ENCODE measurements around the gene TOMM70. TPM values are rescaled to one million over a fixed set of nuclear protein-coding genes. Genes with fewer than 3 reads are reported as not detected.

The TOMM70 gene
- total and polyA plus RNA-seq, 2 of the 13 experiments (the other 11 are each of a cell fraction or from before 2014, with no cell fraction given), result 27.0 to 77.2 TPM

GRCh38 chr3:100400780-100401673 lies at the start of gene TOMM70, which contains the start of gene LNP1 (continued):
- TF ChIP-seq, protein P1, sequence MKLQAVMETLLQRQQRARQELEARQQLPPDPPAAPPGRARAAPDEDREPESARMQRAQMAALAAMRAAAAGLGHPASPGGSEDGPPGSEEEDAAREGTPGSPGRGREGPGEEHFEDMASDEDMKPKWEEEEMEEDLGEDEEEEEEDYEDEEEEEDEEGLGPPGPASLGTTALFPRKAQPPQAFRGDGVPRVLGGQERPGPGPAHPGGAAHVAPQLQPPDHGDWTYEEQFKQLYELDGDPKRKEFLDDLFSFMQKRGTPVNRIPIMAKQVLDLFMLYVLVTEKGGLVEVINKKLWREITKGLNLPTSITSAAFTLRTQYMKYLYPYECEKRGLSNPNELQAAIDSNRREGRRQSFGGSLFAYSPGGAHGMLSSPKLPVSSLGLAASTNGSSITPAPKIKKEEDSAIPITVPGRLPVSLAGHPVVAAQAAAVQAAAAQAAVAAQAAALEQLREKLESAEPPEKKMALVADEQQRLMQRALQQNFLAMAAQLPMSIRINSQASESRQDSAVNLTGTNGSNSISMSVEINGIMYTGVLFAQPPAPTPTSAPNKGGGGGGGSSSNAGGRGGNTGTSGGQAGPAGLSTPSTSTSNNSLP (IDR thresholded peaks at IDR 0.05; ENCODE audit: low read depth, low read length), result 0 out of 2 replicates have a peak, but pooled peaks have one; percentile 19
- TF ChIP-seq FLYWCH1 (CRISPR knock-in tag; IDR thresholded peaks at IDR 0.05), result no peak
- TF ChIP-seq MAX (IDR thresholded peaks at IDR 0.05), result peak; percentile 92
- TF ChIP-seq RFX5 (IDR thresholded peaks at IDR 0.05; ENCODE audit: low read depth, low read length), result peak; percentile 10; the same call in 1 of the 2 replicates
- TF ChIP-seq, protein P2, sequence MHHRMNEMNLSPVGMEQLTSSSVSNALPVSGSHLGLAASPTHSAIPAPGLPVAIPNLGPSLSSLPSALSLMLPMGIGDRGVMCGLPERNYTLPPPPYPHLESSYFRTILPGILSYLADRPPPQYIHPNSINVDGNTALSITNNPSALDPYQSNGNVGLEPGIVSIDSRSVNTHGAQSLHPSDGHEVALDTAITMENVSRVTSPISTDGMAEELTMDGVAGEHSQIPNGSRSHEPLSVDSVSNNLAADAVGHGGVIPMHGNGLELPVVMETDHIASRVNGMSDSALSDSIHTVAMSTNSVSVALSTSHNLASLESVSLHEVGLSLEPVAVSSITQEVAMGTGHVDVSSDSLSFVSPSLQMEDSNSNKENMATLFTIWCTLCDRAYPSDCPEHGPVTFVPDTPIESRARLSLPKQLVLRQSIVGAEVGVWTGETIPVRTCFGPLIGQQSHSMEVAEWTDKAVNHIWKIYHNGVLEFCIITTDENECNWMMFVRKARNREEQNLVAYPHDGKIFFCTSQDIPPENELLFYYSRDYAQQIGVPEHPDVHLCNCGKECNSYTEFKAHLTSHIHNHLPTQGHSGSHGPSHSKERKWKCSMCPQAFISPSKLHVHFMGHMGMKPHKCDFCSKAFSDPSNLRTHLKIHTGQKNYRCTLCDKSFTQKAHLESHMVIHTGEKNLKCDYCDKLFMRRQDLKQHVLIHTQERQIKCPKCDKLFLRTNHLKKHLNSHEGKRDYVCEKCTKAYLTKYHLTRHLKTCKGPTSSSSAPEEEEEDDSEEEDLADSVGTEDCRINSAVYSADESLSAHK (CRISPR knock-in tag; IDR thresholded peaks at IDR 0.05; ENCODE audit: borderline replicate concordance), result no peak
- TF ChIP-seq FOXO1 (CRISPR knock-in tag; IDR thresholded peaks at IDR 0.05), result peak; percentile 17; the same call in 1 of the 2 replicates
- TF ChIP-seq ZNF350 (CRISPR knock-in tag; IDR thresholded peaks at IDR 0.05; ENCODE audit: borderline replicate concordance, low read depth), result peak; percentile 87
- no peak for TF ChIP-seq IKZF1 (IDR thresholded peaks at IDR 0.05)
- 0 out of 2 replicates have a peak, but pooled peaks have one; percentile 55 for TF ChIP-seq ZNF343 (CRISPR knock-in tag; IDR thresholded peaks at IDR 0.05)
- TF ChIP-seq, protein P3, sequence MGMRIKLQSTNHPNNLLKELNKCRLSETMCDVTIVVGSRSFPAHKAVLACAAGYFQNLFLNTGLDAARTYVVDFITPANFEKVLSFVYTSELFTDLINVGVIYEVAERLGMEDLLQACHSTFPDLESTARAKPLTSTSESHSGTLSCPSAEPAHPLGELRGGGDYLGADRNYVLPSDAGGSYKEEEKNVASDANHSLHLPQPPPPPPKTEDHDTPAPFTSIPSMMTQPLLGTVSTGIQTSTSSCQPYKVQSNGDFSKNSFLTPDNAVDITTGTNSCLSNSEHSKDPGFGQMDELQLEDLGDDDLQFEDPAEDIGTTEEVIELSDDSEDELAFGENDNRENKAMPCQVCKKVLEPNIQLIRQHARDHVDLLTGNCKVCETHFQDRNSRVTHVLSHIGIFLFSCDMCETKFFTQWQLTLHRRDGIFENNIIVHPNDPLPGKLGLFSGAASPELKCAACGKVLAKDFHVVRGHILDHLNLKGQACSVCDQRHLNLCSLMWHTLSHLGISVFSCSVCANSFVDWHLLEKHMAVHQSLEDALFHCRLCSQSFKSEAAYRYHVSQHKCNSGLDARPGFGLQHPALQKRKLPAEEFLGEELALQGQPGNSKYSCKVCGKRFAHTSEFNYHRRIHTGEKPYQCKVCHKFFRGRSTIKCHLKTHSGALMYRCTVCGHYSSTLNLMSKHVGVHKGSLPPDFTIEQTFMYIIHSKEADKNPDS (CRISPR knock-in tag; IDR thresholded peaks at IDR 0.05), result no peak; the same call in 1 of the 2 replicates
- TF ChIP-seq ZNF747 (CRISPR knock-in tag; IDR thresholded peaks at IDR 0.05; ENCODE audit: borderline replicate concordance), result peak; percentile 23
- no peak for TF ChIP-seq JUNB (CRISPR knock-in tag; IDR thresholded peaks at IDR 0.05; ENCODE audit: borderline replicate concordance)
- TF ChIP-seq ZNF121 (CRISPR knock-in tag; IDR thresholded peaks at IDR 0.05), result peak; percentile 58; the same call in 1 of the 2 replicates
- no peak for TF ChIP-seq RNF219 (CRISPR knock-in tag; IDR thresholded peaks at IDR 0.05)
- TF ChIP-seq ZNF772 (CRISPR knock-in tag; IDR thresholded peaks at IDR 0.05), result peak; percentile 22; the same call in 1 of the 2 replicates
- TF ChIP-seq, protein P4, sequence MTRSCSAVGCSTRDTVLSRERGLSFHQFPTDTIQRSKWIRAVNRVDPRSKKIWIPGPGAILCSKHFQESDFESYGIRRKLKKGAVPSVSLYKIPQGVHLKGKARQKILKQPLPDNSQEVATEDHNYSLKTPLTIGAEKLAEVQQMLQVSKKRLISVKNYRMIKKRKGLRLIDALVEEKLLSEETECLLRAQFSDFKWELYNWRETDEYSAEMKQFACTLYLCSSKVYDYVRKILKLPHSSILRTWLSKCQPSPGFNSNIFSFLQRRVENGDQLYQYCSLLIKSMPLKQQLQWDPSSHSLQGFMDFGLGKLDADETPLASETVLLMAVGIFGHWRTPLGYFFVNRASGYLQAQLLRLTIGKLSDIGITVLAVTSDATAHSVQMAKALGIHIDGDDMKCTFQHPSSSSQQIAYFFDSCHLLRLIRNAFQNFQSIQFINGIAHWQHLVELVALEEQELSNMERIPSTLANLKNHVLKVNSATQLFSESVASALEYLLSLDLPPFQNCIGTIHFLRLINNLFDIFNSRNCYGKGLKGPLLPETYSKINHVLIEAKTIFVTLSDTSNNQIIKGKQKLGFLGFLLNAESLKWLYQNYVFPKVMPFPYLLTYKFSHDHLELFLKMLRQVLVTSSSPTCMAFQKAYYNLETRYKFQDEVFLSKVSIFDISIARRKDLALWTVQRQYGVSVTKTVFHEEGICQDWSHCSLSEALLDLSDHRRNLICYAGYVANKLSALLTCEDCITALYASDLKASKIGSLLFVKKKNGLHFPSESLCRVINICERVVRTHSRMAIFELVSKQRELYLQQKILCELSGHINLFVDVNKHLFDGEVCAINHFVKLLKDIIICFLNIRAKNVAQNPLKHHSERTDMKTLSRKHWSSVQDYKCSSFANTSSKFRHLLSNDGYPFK (CRISPR knock-in tag; IDR thresholded peaks at IDR 0.05; ENCODE audit: borderline replicate concordance), result peak; percentile 90
